Stimulated activated CD8-positive, alpha-beta memory T cell treated with anti-CD3 and anti-CD28 coated beads, Interleukin-7, amount 100 ng/mL, for 24 hours (primary cell): ENCODE measurements around the gene METTL25.

Source experiments
- DNase-seq: peaks from one replicate; pipeline ENCODE4 v3.0.0-alpha.2; 2020; ENCODE audit warnings: low read depth

METTL25 gene

DNA sequence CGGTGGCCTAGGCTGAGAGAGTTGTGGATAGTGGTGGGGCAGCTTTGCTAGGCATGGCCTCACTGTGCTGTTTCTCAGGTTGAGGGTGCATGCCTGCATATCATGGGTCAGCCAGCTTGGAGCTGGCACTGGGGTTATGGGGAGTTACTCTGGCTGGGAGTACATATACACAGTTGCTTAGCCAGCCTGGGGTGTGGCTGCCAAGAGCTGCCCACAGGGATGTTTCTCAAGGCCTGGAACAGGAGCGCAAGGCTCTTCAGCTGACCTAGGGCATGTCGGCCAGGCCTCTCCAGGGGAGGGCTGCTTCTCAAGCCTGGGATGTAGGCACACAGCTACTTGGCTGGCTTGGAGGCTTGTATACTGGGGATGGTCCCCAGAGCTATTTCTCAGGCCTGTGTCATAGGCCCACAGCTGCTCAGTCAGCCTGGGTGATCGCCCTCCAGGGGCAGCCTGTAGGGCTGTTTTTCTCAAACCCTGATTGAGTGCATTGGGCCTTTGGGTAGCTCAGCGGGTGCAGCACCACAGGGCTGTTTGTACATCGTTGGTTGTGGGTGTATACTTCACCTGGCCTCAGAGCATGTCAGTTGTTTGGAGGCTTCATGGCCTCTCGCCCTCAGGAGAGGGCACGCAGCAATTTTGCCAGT lies 114.9 kb downstream of the METTL25 start:
- no peak for DNase-seq

DNA sequence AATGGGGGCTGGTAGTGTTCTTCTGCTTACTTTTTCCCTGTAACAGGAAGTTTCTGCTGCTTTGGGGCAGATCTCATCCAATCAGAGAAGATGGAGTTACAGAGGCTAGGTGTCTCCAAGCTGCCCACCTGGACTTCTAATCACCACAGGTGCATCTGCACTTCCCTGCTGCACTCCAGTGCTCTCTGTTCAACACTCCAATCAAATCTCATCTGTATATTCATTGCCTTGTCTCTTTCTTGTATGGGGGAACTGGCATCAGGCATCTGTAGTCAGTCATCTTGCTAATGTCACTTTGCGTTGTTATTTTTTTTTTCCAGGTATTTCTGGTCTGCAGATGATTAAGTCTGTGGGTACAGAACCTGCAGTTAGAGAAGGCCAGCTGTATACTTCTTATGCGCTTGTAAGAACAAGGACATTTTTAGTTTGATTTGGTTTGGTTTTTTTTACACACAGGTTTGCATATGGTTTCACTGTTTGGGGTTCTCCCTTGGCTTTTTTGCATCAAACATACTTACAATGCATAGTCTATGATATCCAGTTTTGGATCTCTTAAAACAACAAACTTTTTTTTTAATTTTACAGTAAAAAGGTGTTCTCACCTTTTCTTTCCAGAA lies 116.0 kb downstream of the METTL25 start:
- no peak for DNase-seq

DNA sequence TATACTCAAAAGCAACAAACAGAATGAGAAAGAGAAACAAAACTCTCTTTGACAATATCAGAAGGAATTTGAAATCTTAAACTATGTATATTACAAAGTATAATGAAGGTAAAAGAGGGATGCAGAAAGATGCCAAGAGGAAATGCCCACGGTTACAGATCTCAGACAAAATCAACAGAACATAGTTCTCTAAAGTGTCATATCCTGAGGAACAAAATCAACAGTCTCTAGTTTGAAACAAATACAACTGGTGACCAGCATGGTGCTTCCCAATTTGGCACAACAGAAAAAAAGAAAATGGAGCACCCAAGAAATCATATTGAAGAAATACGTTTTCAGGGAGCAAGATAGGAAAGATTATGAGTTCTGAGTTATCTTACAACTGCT lies 116.5 kb downstream of the METTL25 start:
- no peak for DNase-seq

DNA sequence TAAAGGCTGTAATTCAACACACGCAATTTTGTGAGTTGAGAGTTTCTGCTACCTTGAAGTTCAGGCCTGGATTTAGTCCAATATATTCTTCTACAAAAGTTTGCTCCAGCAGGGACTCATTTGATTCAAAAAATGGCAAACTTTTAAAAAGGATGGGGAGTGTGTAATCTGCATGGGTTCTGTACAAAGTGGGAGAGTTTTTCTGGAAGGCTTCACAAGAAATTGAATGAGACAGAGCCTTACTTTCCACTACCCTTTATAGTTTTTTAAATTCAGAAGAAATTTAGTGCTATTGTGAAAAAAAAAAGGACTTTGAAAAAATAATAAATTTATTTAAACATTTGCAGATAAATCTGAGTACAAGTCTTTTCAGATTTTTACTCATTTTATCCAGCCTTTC lies 116.9 kb downstream of the METTL25 start:
- DNase-seq, result no peak

DNA sequence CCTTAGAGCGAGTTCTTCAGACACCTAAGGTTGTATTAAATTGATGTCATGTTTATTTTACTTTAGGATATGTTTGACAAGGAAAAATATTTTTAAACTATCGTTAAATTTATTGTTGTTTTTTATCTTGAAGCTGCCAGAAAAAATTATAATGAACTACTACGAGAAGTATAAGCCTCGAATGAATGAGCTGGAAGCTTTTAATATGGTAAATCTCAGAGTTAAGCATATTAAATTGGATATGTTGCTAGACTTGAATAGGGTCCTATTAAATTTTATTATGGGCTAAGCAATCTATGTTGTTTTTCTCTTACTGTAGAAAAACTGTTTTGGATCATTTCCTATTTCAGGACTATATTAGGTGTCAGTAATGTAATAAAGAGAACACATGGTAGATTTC lies 118.2 kb downstream of the METTL25 start:
- DNase-seq, result no peak

DNA sequence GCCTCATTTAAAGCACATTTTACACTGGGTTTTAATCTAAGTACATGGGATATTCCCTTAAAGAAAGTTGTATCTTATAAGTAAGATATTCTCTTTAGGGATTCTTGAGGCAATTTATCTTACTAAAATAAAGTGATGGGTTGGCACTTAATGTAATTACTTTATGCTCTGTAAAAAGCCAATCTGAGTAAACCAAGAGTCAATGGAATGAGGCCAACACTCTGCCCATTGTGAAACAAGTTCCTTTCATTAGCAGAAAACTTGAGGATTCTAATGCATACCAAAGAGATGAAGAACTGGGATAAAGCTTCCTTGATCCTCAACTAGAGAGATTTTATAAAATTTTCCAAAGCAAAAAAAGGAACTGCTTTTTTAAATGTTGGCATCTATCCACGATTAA lies 121.2 kb downstream of the METTL25 start:
- no peak for DNase-seq

DNA sequence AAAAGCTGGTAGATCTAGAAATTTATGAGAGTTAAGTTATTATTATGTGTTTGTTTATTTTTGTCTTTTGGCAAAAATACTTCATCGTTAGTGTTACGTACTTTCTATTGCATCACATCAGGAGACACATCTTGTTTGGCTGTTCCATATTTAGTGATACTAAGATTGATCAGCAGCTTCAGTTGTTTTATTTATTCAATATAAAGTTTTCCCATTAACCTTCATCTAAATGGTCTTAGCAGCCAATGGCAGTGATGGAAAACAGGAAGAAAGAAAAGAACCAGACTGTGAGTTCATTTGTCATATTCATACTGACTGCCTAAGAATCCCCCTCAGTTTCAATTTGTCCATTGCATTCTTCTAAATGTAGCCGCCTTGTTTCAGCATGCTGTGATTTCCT lies 122.3 kb downstream of the METTL25 start:
- no peak for DNase-seq

DNA sequence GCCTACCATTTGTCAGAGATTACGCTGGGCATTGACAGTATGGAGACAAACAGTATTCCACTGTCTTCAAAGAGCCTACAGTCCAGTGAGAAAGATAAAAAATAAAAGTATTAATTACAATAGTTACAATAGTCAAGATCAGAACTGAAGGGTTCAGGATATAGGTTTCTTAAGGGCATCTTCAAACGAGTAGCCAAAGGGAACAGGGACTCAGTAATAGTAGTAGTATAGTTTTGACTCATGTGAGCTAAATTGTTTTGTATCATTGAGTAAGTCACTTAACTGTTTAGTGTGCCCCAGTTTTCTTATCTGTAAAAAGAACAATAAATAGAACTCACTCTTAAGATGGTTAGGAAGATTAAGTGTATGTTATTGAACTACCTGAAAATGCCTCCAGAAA lies 123.6 kb downstream of the METTL25 start:
- DNase-seq, result no peak

DNA sequence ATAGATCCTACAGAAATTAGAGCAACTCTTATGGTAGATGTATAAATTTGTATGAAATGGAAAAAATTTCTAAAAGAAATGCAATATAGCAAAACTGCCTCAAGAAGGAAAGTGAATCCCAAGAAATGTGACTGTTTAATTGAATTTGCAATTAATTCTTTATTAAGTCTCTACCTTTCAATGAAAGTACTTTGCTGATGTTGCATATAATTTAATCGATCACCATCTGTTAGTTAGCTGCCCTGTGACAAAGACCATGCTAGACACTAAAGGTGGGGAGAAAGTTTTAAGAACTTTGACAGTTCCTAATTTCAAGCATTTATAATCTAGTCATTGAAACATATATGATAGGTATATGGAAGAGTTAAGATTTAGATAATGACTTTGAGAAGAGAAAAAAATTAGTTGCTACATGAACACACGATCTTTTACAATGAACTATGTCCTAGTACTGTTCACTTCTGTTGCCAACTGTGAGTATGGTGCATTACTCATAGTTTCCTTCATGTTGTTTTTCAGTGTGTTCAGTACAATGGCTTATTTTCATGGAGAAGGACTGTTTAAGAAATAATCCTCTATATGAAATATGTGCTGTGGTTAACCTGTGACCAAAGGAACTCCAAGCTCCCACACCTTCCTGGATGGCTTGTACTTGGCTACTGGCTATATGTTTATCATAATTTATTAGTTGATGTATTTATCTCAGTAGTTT lies 128.4 kb downstream of the METTL25 start:
- DNase-seq, result no peak

DNA sequence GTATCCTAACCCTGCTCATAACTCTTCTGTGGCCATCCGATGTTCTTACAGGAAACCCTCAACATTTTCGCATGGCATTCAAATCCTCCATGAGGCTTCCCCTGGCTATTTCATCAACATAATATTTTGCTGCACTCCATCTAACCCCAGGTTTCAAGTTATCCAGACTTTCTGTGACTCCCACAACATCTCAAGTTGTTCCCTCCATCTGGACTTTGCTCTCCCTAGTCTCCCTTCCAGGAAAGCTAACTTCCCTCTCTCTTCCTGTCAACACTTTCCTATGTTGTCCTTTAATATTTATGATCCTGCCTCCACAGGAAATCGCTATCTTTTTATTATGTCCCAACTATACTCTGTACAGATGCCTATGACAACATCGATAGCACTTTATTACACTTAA lies 146.1 kb downstream of the METTL25 start:
- no peak for DNase-seq

DNA sequence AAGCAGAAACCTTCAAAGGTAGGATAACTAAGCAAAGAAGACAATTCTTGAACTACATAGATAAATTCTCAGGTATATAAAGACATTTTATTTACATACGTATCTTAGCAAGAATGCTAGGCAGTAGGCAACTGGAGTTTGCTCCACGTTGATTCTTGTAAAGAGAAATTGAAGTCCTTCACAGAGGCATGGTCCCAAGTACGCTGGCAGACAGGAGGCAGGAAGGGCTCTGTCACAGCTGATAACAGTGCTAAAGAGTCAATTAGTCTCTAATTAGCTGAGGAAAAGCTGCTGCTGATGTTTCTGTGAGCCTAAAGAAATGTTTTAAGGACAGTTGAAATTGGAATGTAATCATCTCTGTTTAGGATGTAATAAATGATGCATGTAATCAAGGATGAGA lies 146.8 kb downstream of the METTL25 start:
- DNase-seq, result no peak

DNA sequence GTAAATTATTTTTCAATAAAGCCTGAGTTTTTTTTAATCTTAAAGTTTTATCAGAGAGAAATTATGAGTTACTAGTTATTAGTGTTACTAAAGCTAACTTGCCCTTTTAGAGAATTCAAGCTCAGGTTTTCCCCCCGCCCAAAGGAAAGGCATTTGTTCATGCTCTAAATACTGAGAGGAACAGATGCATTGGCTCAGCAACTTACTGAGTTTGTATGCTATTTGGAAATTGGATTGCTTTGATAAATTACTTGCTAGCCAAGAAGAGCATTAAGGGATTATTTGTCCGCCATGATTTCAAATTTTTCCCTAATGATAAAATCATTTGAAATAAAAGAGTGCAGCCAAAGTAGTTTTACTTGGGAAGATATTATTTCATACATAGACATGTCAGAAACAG lies 149.4 kb downstream of the METTL25 start:
- DNase-seq, result no peak

DNA sequence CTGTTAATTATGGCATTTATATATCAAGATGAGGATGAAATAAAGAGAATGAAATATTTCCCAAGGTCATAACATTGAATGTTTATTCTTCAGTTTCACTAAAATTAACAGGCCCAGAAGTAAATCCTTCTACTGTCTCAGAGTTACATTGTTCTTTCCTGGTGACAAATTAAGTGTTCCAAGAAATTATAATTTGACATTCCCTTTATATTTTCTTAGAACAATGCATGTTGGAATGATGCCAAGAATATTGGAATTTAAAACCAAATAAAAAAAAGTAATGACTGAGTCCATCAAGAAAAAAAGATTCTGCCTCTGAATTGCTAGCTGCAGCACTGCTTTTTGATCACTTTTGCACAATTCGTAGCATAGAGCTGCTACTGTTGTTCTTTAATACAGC lies 152.1 kb downstream of the METTL25 start:
- DNase-seq, result no peak

DNA sequence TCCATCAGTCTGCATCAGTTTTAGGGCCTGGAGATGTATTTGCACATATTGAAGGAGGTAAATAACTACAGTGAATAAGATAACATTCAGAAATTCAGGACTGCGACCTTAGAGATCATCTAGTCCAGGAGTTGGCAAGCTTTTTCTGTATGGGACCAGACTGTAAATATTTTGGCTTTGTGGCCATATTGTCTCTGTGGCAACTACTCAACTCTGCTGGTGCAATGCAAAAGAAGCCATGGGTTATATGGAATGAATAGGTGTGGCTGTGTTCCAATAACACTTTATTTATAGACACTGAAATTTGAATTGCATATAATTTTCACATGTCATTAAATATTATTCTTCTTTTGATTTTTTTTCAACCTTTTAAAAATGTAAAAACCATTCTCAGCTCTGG lies 156.6 kb downstream of the METTL25 start:
- DNase-seq, result no peak

DNA sequence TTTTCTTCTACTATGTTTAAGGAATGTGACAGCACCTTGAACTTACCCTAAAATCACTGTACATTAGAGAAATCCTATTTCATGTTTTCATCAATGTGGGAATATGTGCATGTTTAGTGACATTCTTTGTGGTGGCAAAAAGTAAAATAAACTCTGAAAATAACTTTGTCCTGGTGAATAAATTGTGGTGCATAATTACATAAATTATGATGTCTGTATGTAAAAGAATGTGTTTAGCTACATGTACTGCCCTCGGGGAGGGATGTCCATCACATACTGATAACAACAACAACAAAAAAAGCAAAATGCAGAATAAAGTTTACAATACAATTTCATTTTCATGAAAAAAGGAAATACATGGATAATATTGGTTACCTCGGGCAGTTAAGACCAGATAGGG lies 157.3 kb downstream of the METTL25 start:
- DNase-seq, result no peak

DNA sequence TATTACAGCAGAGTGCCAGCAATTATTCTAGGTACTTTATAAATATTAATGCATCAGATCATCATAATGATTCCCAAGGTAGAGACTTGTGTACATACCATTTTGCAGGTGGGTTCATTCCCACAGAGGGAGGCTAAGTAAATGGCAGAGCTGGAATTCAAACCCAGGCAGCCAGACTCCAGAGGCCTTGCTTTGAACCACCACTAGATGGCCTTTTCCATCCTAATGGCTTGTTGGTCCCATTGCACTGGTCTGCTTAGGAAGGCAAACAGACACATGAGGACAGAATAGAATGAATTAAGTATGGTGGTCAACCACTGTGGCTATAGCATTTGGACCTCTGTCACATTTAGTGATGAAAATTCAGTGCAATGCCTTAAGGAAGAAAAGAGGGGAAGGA lies 158.7 kb downstream of the METTL25 start:
- DNase-seq, result no peak

DNA sequence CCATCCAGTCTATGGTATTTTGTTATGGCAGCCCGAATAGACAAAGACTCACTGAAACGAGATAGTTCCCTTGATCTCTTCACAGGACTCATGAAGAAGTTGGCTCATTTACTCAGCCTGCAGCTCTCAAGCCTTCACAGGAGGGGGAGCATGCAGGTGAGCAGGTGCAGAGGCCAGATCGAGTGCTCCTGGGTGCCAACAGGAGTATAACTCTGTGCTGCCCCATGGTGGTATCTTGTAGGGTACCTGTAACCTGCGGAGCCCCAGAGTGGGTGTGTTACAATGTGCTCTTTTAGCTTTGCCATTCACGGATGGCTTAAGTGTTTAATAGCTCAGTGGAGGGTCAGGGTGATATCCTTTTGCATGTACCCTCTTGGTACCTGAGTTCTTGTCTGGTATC lies 159.5 kb downstream of the METTL25 start:
- DNase-seq, result no peak

DNA sequence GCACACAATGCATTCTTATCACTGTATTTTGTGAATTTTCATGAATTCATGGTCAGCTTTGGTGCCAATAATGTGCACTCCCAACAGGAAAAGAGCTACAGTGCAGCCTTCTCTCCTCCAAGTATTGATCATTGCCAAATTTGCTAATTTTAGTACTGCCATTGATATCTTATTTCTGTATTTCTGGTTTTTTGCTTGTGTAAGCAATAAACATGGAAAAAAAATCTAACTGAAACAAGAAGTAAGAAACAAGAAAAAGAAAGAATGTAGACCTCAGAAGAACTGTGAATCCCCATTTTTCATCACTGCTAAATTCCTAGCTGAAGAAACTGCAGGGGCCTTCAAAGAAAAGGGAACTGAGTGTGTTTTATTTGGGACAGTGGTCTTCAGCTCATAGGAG lies 161.2 kb downstream of the METTL25 start:
- DNase-seq, result no peak

DNA sequence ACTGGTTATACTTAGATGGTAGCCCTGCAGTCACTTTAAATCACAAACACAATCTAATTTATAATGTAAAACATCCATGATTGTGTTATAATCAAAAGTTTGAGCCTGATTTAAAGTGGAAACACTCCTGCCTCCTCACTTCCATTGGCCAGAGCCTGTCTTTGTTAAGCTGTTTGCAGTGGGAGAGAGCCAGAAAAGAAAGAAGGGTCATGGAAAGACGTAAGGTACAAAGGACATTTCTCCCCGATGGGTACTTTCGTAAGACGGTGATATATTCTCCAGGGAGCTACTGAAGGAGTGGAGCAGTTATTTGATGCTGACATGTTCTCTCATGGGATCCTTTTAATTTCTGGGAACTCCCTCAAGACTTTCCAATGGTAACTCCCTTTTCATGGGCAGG lies 164.0 kb downstream of the METTL25 start:
- no peak for DNase-seq

DNA sequence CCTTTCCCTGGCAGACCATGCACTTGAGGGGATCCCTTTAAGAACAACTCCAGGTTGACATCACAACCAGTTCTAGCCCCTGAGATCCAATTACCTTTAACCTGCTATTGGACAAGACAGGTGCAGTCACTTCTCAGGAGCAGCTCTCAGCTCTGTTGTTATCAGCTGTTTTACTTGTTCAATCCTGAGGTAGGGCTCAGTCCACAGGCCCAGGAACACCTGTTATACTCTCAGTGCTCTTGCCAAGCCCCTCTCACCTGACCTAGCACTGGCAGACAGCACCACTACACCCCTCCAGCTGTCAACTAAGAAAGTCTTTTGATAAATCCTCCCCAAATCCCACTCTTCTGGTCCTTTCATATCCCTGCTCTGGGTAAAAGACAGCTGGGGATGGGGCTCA lies 164.4 kb downstream of the METTL25 start:
- DNase-seq, result no peak

DNA sequence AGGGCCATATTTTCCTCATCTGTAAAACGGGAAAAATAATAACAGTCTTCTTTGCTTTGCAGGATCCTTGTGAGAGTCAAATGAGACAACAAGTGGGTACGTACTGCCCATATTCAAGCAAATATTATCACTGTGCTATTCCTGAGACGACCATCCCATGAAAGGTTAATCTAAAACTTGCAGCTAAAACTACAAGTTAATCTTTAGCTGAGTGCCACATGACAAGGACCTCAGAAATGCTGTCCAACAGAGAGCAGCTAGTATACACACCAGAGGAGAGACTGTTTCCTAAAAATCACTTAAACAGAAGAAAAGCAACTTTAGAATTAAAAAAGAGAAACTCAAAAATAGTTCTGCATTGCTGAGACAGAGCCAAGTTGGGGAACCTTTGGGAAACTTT lies 165.7 kb downstream of the METTL25 start:
- no peak for DNase-seq

DNA sequence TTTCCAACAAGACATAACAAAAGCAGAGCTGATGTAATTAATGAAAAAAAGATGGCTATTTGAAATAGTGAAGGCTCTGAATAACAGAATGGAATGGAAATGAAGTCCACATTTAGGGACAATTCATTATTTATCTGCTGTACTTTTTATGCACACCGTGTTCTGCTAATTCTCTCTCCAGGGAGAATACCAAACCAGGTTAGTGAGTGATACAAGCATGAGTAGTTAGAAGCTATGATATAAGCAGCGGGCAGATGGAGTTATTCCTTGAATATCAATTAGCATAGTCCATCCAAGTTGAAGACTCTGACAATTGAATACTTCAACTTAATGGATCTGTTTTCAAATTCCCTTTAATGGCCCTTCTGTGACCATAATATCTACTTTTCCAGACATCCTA lies 166.3 kb downstream of the METTL25 start:
- DNase-seq, result no peak

DNA sequence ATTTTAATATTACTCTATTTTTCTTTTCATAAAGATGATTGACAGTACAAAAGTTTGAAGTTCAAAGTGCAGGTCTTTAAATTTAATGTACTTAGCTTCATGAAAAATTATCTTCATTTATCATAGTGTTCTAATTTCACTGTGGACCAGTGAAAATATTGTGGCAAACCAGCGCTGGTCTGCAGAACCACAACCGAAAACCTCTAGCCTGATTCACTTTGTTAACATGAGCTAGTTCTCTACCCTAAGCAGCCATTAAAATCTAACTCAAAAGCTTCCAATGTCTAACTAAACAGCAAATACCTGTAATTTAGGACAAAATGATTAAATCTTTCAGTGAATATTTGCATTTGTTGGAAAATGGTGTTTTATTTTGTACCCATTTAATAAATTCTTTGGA lies 167.3 kb downstream of the METTL25 start:
- DNase-seq, result no peak
